DMS79 (cell line): Measurements from ENCODE around the gene ALG11.
"Not testable (repeated sequence)": the region's sequence is repeated elsewhere in the genome, so short reads cannot be mapped to it uniquely, and the experiment has no call there.

Source experiments
- DNase-seq: peaks from one replicate; lab custom pipeline; 2025; lab: John Stamatoyannopoulos, UW

ALG11 gene

DNA sequence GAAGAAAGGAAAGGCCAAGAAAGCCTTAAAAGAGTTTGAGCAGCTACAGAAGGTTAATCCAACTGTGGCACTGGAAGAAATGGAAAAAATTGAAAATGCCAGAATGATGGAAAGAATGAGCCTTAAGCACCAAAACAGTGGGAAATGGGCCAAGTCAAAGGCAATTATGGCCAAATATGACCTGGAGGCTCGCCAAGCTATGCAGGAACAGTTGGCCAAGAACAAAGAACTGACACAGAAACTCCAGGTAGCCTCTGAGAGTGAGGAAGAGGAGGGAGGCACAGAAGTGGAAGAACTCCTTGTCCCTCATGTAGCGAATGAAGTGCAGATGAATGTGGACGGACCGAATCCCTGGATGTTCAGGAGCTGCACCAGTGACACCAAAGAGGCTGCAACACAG lies 17.4 kb downstream of the ALG11 start:
- no peak for DNase-seq

- DNase-seq: not testable (repeated sequence)
Measured at GRCh38 chr13:52030401-52030800, 18.2 kb downstream of the ALG11 start.

- no peak for DNase-seq
Measured at GRCh38 chr13:52033039-52033438, 20.8 kb downstream of the ALG11 start.

DNA sequence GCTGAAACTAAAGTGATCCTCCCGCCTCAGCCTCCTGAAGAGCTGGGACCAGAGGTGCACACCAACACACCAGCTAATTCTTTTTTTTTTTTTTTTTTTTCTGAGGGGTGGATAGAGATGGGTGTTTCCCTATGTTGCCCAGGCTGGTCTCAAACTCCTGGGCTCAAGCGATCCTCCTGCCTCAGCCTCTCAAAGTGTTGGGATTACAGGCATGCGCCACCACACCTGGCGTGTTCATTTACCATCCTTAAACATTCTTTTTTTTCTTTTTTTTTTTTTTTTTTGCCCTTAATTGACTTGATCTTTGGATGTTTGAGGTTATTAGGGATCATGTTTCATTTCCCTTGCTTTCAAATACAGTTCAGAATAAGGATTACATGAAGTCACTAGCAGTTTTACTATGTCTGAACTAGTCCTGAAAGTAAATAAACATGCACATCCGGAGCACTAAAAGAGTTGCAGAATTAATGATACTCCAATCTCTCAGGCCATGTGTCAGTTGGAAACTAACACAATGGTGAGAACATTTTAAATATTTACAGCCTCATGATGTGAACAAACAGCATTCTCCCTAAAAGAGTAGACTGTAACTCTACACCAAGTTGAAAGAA lies 22.5 kb downstream of the ALG11 start:
- DNase-seq: no peak

- no peak for DNase-seq
Measured at GRCh38 chr13:52036037-52036436, 23.8 kb downstream of the ALG11 start.

DNA sequence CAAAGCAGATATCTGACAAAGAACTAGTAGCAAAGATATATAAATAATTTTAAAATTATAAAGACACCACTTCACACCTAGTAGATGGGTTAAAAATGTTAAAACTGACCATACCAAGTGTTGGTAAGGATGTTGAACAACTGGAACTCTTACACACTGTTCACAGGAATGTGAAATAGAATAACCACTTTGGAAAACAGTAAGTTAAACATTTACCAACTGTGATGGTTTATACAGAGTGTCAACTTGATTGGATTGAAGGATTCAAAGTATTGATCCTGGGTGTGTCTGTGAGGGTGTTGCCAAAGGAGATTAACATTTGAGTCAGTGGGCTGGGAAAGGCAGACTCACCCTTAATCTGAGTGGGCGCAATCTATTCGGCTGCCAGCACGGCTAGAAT lies 31.5 kb downstream of the ALG11 start:
- no peak for DNase-seq

- no peak for DNase-seq
Measured at GRCh38 chr13:52047463-52047862, 35.3 kb downstream of the ALG11 start.

- DNase-seq: no peak
Measured at GRCh38 chr13:52048516-52048915, 36.3 kb downstream of the ALG11 start.

DNA sequence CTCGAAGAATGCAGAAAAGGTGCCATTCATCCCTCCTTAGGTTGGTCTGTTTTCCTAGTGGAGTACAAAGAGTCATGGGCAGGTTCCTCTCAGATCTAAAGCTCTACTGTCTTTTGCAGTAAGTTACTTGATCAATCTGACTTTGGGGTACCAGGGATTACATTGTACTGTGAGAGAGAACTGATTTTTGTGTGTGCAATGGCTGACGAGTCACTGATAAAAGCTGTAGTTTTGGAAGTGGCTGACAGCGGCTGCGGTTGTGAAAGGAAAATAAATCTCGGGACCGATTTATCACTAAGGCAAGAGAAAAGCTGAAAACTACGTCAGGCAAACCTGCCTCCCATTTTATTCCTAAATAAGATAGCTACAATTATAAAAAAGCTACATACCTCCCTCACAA lies 39.2 kb downstream of the ALG11 start:
- DNase-seq: no peak

DNA sequence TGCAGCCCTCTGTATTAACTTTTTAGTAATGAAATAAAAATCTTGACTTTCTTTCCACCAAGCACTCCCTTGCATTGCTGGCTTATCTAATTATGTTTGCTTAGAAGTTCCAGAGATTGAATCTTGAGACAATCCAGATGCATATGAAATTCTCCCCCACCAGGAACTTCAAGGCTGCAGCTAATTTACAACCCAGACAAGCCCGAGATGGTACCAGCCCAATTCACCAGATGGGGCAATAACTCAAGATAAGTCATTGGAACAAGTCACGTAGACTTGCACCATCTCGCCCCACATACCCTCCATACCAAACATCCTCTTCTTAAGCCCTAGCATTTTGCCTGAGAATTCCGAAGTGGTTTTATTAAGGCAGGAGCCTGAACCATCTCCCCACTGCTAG lies 41.3 kb downstream of the ALG11 start:
- no peak for DNase-seq

- not testable (repeated sequence) for DNase-seq
Measured at GRCh38 chr13:52061064-52061463, 48.9 kb downstream of the ALG11 start.

GRCh38 chr13:52061587-52061986 lies 49.4 kb downstream of the ALG11 start:
- DNase-seq: no peak

DNA sequence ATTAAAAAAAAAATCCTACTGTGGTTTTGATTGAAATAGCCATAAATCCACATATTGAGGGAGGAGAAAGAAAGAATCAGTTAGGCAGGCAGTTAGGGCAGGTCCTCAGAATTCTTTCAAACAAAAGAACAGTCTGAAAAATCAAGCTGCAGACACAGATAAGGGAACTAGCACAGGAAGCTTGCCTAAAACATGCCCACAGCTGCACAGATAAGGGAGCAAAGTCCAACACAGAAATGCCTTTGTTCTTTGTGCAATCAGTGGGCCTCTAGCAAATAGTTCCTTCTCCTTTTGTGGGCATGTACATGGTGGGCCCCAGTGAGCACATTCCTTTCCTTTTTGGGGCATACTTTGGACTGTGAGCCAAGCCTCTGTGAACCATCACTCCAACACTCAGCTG lies 55.0 kb downstream of the ALG11 start:
- no peak for DNase-seq

DNA sequence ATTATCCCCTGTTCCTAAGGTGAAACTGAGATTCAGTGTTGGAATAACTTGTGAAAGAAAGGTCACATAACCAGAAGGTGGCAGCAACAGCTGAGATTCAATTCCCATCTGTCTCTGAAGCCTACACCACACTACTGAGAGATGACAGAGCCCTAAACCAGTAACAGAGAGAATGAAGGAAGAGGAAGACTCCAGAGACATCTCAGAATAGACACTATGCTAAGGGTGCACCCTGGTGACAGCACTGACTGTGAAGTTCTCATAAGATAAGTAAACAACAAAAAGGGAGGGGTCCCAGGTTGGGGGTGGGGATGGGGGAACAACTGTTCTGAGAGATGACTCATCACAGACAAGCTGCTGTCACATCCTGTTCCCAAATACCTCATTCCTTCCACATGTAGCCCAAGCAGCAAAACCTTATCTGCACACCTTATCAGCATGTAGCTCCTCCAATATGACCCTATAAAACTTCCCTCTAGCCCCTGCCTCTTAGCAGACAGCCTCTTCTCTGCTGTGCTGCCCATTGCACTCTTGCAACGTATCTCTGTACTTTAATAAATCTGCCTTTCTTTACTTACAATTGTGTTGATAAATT lies 58.8 kb downstream of the ALG11 start:
- DNase-seq: no peak
